Body of pancreas (tissue), 4 donors: Measurements from ENCODE around the gene KRTCAP2. TPM values are rescaled to one million over a fixed set of nuclear protein-coding genes. Genes with fewer than 3 reads are reported as not detected.
"Not testable (repeated sequence)": the region's sequence is repeated elsewhere in the genome, so short reads cannot be mapped to it uniquely, and the experiment has no call there.

Source experiments
- ATAC-seq: fragments of 150-250 bp; one replicate; pipeline ENCODE4 v1.9.1; 2016
- DNase-seq, 4 donors: peaks; one replicate each; pipeline ENCODE4 v3.0.0-alpha.2; 2019
- H3K27ac ChIP-seq, 4 donors: fragments of 200-600 bp; sonication (generic); 1 replicate in 3 of 4; 2 replicates in 1 of 4; pipeline versions ENCODE4 v1.5.1 to v1.6.1; 2016 to 2019; ENCODE audit warnings: mild to moderate bottlenecking in 1 of 4, mixed read lengths in 1 of 4, moderate library complexity in 1 of 4
- H3K27me3 ChIP-seq, 2 donors: fragments of 200-600 bp; sonication (generic); one replicate each; pipeline ENCODE4 v1.6.0; 2016; ENCODE audit warnings: mild to moderate bottlenecking in 1 of 2
- H3K36me3 ChIP-seq, 2 donors: fragments of 200-600 bp; sonication (generic); replicated peaks in 1 of 2; 2 replicates each; pipeline ENCODE4 v1.5.1; 2016; ENCODE audit warnings: low read depth in 2 of 2; ENCODE audit not compliant: insufficient read depth in 1 of 2
- H3K4me1 ChIP-seq: fragments of 200-600 bp; sonication (generic); one replicate; pipeline ENCODE4 v1.6.0; 2016
- H3K4me3 ChIP-seq, 2 donors: fragments of 200-600 bp; sonication (generic); 1 replicate in 1 of 2; 2 replicates in 1 of 2; pipeline ENCODE4 v1.5.1; 2016 to 2019
- H3K9me3 ChIP-seq, 3 donors: fragments of 200-600 bp; sonication (generic); 1 replicate in 2 of 3; 2 replicates in 1 of 3; pipeline ENCODE4 v1.5.1; 2016
- CTCF ChIP-seq, 7 experiments: fragments of 450-650 bp in 4 of 7; fragments of 200-600 bp in 3 of 7; sonication (generic) in 3 of 7; IDR thresholded peaks; one replicate each; pipeline ENCODE4 v1.5.1; 2016 to 2019; ENCODE audit warnings: antibody characterized with exemption in 7 of 7
- POLR2A ChIP-seq, 3 donors: fragments of 450-650 bp; IDR thresholded peaks; one replicate each; pipeline ENCODE4 v1.6.1; 2016; ENCODE audit warnings: antibody characterized with exemption in 3 of 3, mild to moderate bottlenecking in 2 of 3
- WGBS, 2 donors: methylation state at CpG; one replicate each; pipeline ENCODE4 v1.1.5; 2017; 5-methylcytosine and 5-hydroxymethylcytosine counted together
- intact Hi-C: fragments of 100-400 bp; cut with DNase I; formaldehyde crosslinking; loops from one replicate; pipeline ENCODE4 v1.15.1; 2023
- total RNA-seq, 2 donors: library from RNA; depleted of rRNA; stranded (reverse); fragments of >200 nt; gene quantifications; one replicate each; pipeline ENCODE4 v1.1.0, GENCODE V29; 2016

The KRTCAP2 gene
- 10 to 100 TPM; 46.4 to 71.5 TPM for total RNA-seq

GRCh38 chr1:155172732-155173477 lies at the start of gene KRTCAP2:
Gene KRTCAP2, minus strand, starts transcription at chr1:155173304. Its CDS starts 80 bp downstream, at chr1:155173224.
- DNase-seq (peak; percentile 93 to 97 (median 95)), ATAC-seq (peak; percentile 89)
- Histone ChIP-seq H3K4me3 (peak within 1 kb of the TSS; percentile 35 to 84), H3K36me3 (peaks cover 0 to 7% of the 10 kb centered on the region in 2 donors), H3K4me1 (peaks cover 20% of the 10 kb centered on the region), H3K27me3 (no peaks in the 10 kb centered on the region), H3K9me3 (no peaks in the 10 kb centered on the region), H3K27ac (peak within 1 kb of the TSS; percentile 67 to 85 (median 78))
- intact Hi-C loops, result loop anchor here (10.0 kb wide), 1 partner anchor 52 kb away; no protein-coding TSS in a partner anchor
- 0% methylated on average over 13 to 57 of the region's 57 CpGs for WGBS, 2 donors
- TF ChIP-seq POLR2A (IDR thresholded peaks at IDR 0.05) (peak in 2 of 3 donors; percentile 70 to 72), CTCF (IDR thresholded peaks at IDR 0.05) (peak; percentile 83 to 100 (median 97))

- ATAC-seq, H3K9me3 ChIP-seq: not testable (repeated sequence)
- 87 to 88% methylated on average over 10 of the region's 10 CpGs for WGBS, 2 donors
Measured at GRCh38 chr1:155220211-155220965, 47.3 kb upstream of the KRTCAP2 start.

DNA sequence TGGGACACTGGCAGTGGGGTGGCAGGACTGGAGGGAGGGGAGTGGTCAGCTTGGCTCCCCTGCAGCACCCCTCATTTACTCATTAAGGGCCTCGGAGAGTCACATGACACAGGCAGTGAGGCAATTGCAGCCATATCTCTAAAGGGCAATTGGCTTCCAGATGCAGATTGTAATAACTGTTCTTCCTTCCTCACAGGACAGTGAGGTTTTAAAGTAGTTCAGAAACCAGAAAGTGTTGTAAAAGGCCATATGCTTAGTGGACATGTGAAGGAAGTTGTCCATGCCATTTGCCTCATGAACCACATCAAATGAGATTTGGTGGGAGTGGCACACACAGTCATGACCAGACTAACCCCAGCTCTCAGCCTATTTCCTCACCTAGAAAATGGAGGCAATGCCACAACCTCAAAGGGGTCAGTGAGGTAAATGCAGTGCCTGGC lies 46.5 kb upstream of the KRTCAP2 start:
- Histone ChIP-seq H3K27me3 (no peaks in the 10 kb centered on the region), H3K9me3 (no peaks in the 10 kb centered on the region), H3K27ac (peak overlapping the region in 1 of 4 donors; percentile 24), H3K4me1 (peaks cover 13% of the 10 kb centered on the region), H3K36me3 (no peaks in the 10 kb centered on the region), H3K4me3 (no peak overlapping the region)
- ATAC-seq (peak; percentile 63), DNase-seq (peak in 3 of 4 donors; percentile 39 to 60 (median 47))
- intact Hi-C loops, result loop anchor here (10.0 kb wide), 1 partner anchor 45 kb away; the partner anchor contains the start of genes KRTCAP2 and TRIM46
- WGBS, 2 donors, result 10% methylated on average over 1 of the region's 1 CpG; no CpG with 5 or more reads in 1 of the 2 donors
- TF ChIP-seq CTCF (IDR thresholded peaks at IDR 0.05) (no peak), POLR2A (IDR thresholded peaks at IDR 0.05) (no peak)

More at GRCh38 chr1:155220211-155220965, 47.3 kb upstream of the KRTCAP2 start:
- not testable (repeated sequence) for H3K36me3 ChIP-seq, H3K4me3 ChIP-seq, H3K27me3 ChIP-seq, DNase-seq
- Histone ChIP-seq H3K27ac (peak overlapping the region in 1 of 4 donors; percentile 21), H3K4me1 (peaks cover 13% of the 10 kb centered on the region)
- intact Hi-C loops, result loop anchor here (10.0 kb wide), 1 partner anchor 46 kb away; the partner anchor contains the start of genes KRTCAP2 and TRIM46

DNA sequence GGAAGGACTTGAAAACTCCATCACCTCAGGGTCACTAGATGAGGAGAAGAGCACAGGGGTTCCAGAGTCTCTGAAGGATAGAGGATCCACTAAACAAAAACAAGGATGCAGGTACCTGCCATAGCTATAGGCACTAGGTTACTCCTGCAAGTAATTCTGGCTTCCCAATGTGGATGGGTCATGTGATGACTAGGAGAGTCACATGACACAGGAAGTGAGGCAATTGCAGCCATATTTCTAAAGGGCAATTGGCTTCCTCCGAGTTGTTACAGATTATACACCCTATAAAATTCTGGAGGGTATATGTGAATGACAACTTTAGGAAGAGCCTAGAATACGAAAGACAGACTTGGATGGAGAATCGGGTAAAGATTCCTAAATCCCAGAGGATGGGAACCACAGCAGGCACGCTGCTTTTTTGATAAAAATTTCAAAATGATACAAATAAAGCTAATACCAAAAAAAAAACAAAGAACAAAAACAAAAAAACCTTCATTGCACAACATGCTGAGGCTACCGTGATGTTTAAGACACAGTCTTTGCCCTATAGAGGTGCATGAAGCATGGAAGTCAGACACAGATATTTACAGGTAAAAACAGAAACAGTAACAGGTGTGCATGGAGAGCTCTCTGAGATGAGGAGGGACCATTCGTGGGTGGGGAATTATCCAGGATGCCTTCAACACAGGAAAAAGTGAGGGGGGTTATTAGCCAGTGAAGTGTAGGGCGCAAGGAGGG lies 45.9 kb upstream of the KRTCAP2 start:
- Histone ChIP-seq H3K4me3 (no peak overlapping the region), H3K9me3 (no peaks in the 10 kb centered on the region), H3K27ac (peak overlapping the region in 1 of 4 donors; percentile 24), H3K4me1 (peaks cover 13% of the 10 kb centered on the region), H3K36me3 (no peaks in the 10 kb centered on the region), H3K27me3 (no peaks in the 10 kb centered on the region)
- 32 to 44% methylated on average over 7 of the region's 7 CpGs for WGBS, 2 donors
- DNase-seq, result peak; percentile 62 to 76 (median 69)
- peak; percentile 82 for ATAC-seq
- TF ChIP-seq POLR2A (IDR thresholded peaks at IDR 0.05) (no peak), CTCF (IDR thresholded peaks at IDR 0.05) (no peak)
- intact Hi-C loops, result no loop called here

DNA sequence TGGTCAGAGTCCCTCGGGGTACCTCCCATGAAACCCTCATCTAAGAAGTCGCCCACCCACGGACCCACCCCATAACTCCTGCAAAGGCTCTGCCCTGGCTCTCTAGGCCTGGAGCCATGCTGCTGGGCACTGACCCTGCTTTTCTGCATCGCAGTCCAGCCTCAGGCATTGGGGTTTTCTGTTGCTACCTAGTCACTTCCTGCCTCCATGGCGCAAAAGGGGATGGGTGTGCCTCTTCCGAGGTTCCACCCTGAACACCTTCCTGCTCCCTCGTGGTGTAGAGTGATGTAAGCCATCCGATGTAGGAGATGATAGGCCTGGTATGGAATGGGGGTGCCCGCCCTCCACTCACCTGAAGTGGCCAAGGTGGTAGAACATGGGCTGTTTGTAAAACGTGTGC lies 41.6 kb upstream of the KRTCAP2 start:
- H3K27me3 ChIP-seq, DNase-seq, H3K36me3 ChIP-seq, H3K27ac ChIP-seq, ATAC-seq, H3K4me3 ChIP-seq, intact Hi-C loops, H3K9me3 ChIP-seq: not testable (repeated sequence)
- WGBS, 2 donors, result 31 to 80% methylated on average over 3 to 5 of the region's 10 CpGs
- peaks cover 11% of the 10 kb centered on the region for H3K4me1 ChIP-seq

GRCh38 chr1:155212051-155212440 lies 38.9 kb upstream of the KRTCAP2 start:
- DNase-seq, H3K4me3 ChIP-seq, ATAC-seq, H3K27me3 ChIP-seq, H3K9me3 ChIP-seq, H3K27ac ChIP-seq, intact Hi-C loops, H3K36me3 ChIP-seq: not testable (repeated sequence)
- 81 to 88% methylated on average over 3 to 5 of the region's 7 CpGs for WGBS, 2 donors
- peaks cover 19% of the 10 kb centered on the region for H3K4me1 ChIP-seq

DNA sequence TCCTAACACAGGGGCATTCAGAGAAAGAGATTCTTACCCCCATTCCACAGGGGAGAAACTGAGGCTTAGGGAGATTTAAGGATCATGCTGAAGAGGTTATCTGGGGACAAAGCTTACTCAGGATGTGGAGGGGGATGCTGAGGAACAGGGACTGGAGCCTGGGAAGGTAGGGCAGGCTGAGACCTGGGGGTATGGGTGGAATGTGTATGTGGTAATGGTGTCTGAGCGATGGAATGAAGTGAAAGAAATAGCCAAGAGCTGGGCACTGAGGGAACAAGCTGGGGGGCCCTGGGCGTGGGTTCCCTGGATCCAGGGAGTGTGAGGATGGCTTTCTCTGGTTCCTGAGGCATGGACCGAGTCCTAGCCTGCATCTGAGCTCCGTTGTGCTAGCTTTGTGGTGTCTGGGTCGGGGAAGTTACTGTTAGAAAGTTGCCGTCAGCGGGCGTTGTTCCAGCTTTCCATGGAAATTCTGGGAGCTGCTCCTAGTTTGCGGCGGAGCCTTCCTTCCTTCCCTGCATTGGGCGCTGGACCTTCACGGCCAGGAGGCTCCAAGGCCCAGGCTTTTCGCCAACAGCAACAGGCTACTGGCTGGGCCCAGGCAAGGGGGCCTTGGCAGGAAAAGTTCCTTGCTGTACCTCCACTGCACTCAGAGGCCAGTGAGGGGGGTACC lies 38.4 kb upstream of the KRTCAP2 start:
- H3K27ac ChIP-seq, H3K27me3 ChIP-seq, intact Hi-C loops, H3K4me3 ChIP-seq, DNase-seq, ATAC-seq, H3K36me3 ChIP-seq, H3K9me3 ChIP-seq: not testable (repeated sequence)
- peaks cover 23% of the 10 kb centered on the region for H3K4me1 ChIP-seq
- WGBS, 2 donors, result 67 to 89% methylated on average over 6 to 10 of the region's 13 CpGs
